Stimulated activated CD8-positive, alpha-beta memory T cell treated with anti-CD3 and anti-CD28 coated beads, Interleukin-12 subunit alpha, Interleukin-12 subunit beta, amount 100 ng/mL, for 24 hours (primary cell): Measurements from ENCODE around the gene ENO1.
"Not testable (repeated sequence)": the region's sequence is repeated elsewhere in the genome, so short reads cannot be mapped to it uniquely, and the experiment has no call there.

Source experiments
- DNase-seq: peaks from one replicate; pipeline ENCODE4 v3.0.0-alpha.2; 2020; ENCODE audit errors: extremely low read depth

The ENO1 gene

DNA sequence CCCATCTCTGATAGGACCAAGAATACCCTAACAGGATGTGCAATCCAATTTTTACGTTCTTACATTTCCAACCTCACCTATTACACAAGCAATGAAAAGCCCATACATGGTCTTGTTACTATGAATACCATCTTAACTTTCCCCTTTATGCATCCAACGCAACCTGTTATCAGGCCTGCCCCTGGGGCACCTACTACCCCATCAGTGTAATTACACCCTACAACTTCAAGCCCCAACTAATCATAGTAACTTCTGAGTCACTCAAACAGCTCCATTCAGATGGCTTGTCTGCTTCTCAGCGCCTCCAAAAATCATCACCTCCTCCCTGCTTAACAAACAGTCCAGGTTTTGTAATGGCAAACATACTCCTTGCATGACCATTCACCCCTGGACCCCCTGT, 18.3 kb upstream of the ENO1 start:
- DNase-seq, result not testable (repeated sequence)

DNA sequence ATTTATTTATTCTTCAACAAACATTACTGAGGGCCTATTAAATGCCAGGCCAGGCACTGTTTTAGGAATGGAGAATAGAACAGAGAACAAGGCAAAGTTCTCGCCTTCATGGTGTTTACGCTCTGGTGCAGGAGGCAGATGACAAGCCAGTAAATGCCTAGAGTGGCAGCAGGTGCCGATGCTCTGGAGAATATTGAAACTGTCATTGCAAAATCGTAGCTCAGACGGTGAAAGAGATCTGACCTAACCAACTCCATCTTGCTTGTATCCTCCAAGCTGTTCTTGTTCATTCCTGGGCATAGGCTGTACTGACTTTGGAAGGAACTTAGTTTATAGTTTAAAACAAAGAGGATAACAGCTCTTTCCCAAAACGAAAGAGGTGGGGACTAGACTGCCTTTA, 13.5 kb upstream of the ENO1 start:
- DNase-seq, result no peak

DNA sequence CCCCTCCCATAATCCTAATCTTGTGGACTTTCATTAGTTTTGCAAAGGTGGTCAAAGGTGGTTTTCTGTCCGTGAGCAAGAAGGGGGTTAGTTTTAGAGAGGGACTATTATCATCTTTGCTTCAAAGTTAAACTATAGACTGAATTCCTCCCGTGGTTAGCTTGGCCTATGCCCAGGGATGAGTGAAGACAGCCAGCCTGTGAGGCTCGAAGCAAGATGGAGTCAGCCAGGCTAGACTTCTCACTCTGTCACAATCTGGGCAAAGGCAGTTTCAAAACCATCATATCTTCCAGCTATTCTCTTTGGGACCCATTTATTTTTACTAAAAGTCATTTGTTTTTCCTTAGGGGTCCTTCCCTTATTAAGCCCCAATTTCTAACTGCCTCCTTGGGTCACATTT, 12.9 kb upstream of the ENO1 start:
- DNase-seq, result no peak

DNA sequence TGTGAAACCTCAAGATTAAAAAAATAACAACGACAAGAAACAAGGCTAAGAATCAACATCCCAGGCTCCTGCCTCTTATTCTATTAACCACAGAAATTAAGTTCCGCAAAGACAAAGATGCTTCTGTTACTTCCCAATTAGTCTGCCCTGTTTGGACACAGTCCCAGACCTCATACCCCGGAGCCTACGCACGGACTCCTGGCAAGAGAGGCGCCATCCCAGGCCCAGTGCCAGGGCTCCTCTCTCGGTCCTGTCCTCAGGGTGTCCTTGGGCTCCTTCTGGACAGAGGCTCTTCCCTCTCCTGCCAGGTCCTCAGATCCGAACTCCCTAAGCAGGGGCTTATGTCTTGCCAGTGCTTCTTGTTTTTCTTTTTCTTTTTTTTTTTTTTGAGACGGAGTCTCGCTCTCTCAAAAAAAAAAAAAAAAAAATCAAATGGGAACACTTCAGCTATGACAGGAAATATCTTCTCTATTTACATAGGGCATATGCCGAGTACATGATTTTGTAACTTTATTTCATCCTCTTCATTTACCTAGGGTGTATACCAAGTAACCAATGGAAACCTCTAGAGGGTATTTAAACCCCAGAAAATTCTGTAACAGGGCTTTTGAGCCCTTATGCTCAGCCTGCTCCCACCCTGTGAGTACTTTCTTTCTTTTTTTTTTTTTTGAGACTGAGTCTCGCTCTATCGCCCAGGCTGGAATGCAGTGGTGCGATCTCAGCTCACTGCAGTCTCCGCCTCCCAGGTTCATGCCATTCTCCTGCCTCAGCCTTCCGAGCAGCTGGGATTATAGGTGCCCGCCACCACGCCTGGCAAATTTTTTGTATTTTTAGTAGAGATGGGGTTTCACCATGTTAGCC, 11.7 kb upstream of the ENO1 start:
- DNase-seq, result no peak

DNA sequence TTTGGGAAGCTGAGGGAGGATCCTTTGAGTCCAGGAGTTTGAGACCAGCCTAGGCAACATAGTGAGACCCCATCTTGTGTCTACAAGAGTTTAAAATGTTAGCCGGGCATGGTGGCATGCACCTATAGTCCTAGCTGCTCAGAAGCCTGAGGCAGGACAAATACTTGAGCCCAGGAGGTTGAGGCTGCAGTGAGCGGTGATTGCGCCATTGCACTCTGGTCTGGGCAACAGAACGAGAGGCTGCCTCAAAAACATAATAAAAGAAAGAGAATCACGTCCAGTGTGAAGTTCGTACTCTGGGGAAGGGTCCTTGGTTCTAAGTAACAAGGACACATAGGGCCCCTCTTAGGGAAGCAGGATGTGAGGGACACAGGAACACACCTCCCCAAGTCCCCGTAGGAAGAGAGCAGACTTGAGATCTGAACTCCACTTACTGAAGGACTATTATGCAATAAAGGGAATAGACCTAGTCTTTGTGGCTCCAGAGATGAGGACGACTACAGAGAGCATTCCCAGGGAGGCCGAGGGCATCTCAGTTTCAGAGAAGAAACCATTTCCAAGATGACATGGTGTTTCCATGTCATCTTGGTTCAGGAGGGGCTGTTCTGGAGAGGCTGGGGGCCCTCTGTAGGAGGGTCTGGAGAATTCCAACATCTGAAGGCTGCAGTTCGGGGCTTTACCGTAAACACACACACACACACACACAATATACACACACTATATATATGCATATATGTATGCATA, 10.8 kb upstream of the ENO1 start:
- DNase-seq, result no peak

DNA sequence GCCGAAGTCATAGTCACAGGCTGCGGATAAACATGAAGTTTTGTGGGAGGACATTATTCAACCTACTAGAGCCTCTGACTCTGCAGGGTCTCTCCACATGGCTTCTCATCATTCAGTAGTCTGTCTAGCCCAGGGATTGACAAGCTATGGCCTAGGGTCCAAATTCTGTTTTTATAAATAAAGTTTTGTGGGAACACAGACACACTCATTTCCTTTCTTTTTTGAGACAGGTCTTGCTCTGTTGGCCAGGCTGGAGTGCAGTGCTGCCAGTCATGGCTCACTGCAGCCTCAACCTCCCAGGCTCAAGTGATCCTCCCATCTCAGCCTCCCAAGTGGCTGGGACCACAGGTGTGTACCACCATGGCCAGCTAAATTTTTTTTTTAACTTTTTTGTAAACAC, 8.1 kb upstream of the ENO1 start:
- no peak for DNase-seq

DNA sequence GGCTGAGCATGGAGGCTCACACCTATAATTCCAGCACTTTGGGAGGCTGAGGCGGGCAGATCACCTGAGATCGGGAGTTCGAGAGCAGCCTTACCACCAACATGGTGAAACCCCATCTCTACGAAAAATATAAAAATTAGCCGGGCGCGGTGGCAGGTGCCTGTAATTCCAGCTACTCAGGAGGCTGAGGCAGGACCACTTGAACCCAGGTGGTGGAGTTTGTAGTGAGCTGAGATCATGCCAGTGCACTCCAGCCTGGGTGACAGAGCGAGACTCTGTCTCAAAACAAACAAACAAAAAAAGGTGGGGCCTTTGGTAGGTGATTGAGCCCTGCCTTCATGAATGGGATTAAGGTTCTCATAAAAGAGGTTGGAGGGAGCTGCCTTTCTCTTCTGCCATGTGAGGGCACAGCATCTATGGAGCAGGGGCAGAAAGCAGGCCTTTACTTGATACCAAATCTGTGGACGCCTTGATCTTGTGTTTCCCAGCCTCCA, 7.6 kb upstream of the ENO1 start:
- DNase-seq, result not testable (repeated sequence)

DNA sequence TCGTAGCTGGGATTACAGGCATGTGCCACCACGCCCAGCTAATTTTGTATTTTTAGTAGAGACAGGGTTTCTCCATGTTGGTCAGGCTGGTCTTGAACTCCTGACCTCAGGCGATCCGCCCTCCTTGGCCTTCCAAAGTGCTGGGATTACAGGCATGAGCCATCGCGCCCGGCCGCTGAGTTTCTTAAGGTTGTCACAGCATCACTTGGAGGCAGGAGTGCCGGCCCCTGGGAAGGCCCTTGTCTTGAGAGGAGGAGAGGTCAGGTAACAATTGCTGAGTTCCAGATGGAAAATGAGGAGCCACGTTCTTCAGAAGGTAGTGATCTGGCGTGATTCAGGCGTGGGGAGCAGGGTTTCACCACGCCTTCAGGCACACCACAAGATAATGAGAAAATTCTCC, 5.6 kb upstream of the ENO1 start:
- not testable (repeated sequence) for DNase-seq

DNA sequence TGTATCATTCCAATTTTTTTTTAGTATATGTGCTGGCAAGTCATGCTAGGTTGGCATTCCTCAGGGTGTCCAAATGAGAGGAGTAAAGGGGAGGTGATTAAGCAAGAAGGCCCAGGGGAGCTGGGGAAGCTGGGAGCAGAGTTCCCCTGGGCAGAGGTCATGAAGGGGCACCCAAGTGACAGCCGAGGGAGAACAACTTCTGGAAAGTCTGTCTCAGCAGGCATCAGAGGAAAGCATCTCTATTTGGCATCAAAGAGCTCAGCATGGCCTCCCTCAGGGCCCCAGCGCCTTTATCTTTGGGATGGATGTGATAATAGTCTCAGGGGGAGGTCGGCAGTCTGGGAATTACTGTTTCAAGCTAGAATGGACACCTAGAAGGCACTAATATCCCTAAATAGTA, 5.0 kb upstream of the ENO1 start:
- no peak for DNase-seq

DNA sequence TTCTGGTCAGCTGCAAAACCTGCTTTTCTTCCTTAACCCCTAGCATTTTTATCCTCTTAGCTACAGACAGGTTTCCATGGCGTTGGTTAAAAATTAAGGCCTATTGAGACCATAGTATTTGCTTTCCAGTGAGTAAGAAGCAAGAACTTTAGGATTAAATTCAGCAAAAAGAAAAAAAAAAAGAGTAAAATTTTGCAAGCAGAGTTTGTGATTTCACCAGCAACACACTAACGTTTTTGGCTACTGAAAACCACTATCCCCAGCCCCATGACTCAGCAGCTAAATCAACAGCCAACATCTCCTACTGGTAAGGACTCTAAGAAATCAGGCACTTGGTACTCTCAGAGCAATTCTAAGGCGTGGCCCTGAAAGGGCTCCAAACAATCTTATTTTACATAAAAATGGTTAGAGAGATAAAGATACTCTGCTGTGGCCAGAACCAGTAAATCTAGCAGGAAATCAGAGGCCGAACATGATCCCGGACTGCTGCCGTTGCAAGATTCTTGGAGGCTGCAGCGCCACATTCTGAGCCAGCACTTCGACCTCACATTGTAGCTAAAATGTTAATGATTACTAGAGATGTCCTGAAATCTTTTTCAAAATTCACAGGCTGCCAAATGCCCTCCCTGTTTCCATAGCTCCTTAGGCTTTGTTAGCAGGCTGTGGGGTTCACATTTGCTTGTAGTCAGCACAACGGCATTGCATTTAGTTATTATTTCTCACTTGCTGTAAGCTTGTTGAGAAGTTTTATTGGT, 1.6 kb upstream of the ENO1 start:
- no peak for DNase-seq

DNA sequence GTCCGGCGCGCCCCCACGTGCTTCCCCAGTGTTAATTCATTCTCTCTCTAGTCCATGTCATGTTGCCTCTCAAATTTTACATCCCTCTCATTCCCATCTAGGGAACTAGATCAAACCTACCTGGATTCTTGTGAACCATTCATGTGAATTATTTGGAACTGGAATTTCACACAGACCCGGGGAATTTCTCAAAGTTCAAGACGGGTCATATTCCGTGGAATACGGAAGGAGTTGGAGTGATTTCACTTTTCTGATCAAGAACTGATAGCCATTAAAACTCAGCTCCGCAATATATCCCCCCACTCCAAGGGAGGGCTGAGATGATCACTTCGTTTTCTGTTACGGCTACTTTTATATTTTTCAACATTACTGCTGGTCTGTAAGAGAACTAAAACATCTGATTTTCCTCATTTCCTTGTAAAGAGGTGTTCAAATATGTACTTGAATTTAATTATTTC, 1.0 kb upstream of the ENO1 start:
- no peak for DNase-seq

DNA sequence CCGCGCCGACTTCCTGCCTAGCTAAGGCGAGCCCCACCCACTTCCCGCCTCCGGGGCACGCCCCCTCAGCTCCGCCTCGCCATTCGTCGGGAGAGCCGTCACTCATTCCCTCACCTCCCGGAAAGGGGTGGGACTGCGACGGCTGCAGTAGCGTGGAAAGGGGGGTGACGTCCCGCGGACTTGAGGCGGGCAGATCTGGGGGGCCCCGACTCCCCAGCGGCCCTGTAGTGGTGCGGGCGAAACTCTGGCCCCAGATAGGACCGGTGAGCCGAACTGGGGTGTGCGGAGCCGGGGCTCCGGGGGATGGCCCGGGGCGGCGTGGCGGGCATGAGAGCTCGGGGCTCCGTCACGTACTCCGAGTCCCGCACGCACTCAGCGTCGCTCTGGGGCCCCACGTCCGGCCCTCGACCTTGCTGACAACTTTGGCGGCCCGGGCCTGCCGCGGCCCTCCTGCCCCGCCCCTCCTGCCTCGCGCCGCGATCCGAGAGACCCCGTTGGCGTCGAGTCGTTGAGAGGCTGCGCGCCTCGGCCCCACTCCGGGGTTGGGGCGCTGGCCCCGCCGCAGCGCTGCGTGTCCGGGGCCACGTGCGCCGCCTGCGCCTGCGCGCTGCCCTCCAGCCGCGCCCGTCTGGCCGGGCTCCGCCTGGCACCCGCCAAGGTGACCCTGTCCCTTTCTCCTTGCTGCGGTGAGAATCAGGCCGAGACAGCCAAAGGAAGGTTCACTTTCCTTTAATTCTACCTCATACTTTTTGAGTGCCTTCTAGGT, 395 bp upstream of the ENO1 start:
- peak; percentile 90 for DNase-seq

DNA sequence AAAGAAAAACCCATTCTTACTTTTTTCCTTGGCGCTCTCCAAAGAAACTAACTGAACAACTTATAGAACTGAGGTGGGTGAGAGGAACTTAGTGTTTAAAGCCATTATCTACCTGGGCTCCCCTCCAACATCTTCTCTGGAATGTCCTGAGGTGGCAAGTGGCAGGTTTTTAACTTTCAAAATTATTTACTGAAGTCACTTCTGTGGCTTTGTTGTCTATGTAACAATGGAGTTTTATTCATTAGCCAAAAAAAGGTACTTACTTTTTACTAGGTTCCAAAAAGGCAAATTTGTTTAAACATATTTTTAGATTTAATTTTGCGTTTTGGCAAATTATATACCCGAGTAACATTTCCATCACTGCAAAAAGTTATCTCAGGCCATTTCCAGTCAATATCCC, 2.4 kb downstream of the ENO1 start:
- DNase-seq, result no peak

DNA sequence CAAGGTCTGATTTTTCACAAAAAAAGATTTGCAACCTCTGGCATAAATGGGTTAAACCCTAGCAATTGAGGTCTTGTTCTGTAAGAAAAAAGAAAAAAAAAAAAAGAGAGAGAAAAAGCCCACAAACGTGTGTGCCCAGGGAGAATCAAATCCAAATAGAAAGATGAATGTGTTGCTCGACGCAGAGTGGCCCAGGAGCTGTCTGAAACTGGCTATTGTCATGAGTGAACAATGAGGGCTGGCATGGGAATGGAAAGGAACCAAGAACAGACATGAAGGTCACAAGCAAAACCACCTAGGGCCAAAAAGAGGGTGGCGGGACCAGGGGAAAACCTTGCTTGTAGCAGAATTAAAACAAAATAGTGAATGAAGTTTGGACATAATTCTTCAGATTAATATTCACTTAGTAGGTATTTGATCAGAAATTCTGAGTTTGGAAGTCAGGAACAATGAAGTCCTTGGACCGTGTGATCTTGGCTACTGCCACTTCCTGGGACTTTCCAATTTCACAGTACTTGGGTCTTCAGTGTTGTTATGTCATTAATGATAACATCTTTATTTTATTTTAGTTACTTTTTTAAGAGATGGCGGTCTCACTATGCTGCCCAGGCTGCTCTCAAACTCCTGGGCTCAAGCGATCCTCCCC, 3.1 kb downstream of the ENO1 start:
- DNase-seq, result no peak

DNA sequence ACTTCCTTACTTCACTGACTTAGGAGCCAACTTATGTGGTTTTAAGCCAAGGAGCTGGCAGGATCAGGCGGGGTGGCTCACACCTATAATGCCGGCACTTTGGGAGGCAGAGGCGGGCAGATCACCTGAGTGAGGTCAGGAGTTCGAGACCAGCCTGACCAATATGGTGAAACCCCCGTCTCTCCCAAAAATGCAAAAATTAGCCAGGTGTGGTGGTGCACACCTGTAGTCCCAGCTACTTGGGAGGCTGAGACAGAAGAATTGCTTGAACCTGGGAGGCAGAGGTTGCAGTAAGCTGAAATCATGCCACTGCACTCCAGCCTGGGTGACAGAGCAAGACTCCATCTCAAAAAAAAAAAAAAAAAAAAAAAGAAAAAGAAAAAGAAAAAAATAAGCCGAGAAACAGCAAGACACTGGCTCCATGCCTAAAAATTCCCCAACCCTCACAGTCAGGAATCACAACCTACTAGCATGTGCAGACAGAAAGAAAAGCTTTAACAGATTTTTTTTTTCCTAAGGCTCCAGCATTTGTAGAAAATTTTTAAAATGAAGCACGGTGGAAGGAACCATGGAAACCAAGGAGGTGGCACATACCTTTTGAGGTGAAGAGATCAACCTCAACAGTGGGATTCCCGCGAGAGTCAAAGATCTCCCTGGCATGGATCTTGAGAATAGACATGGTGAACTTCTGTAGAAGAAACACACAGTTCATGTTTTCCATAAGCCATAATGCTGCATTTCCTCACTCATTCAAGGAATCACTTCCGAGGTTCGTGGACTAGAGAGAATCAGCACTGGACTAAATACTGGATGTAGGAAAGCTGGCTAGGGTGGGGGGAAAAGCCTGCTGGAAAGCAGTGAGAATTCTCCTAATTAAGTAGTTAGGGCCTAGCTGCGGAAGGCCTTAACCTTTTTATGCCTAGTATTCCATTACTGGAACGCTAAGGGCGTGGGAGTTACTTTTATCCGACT, 4.0 kb downstream of the ENO1 start:
- DNase-seq, result no peak

DNA sequence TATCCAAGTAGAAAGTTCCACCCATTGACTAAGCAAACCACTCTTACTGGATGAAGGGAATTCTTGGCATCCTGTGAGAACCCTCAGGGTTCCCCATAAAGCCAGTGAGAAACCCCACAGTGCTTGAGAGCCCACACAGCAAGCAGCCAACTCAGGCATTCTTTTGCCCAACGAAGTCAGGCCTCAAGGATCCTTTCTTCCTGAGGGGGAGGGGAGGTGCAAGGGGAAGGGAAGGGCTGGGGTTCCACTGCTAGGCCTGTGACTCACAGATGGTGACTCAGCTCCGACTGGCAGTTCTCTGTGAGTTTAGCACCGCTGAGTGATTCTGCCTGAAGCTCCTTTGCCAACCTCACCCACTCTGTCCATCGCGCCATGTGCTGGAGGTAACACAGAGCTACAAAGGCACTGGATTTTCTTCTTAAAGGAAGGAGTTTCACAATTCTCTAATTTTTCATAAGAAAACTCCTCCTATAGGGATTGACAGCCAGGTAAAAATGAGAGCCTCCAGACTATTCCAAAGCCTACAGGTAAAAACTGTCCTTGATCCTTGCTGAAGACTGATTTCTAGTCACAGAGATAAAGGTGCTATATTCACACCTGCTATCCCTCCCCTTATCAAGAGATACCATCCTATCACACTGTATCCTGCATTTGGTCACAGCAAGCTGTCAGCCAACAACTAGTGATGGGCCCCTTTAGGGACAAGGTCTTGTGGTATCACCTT, 4.8 kb downstream of the ENO1 start:
- peak; percentile 70 for DNase-seq

DNA sequence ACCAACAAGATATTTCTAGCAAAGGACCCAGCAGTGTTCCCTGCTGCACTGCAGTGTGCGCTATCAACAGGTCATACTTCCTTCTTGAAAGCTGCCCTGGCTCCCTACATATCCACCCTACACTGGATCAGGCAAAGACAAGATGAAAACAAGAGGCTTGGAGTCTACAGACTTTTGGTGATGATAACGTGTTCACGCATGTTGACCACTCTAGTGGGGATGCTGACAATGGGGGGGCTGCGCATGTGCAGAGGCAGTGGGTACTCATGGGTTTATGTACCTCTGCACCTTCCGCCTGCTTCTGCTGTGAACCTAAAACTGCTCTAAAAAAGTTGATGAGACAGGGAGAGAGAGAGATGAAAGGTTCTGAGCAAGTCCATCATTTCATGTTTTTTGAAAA, 5.5 kb downstream of the ENO1 start:
- DNase-seq, result no peak

DNA sequence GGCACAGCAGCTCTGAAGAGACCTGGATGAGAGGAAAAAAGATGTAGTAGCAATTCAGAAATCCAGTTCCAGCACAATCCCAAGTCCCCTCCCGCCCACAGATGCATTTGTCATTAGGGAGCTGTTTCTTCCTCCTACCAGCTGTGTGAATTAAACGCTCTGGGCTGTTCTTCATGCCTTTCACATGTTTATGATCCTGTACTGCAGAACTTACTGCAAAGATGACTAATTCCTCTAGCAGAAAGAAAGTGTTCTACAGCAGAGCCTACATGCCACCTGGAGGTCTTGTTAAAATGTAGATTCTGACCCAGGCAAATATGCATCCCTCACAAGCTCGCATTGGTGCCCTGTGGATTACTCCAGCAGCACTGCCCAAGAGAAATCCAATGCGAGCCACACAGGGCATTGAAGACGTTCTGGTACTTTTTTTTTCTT, 6.5 kb downstream of the ENO1 start:
- DNase-seq, result no peak

DNA sequence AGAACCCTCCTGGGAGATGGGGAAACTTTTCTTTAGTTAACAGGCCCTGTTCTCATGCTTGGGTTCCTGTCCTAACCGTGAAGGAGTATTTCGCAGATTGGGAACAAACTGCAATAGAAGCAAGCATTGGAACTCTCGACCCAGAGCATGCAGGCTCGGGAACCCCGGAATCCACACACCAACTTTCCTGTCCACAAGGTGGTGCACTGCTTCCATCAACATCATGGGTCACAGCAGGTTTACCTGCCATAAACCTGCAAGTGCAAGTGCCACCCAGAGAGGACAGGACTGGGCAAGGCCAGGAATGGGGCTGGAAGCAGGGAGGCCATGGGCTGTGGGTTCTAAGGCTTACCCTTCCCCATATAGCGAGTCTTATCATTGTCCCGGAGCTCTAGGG, 6.9 kb downstream of the ENO1 start:
- DNase-seq, result no peak
